Measurements from ENCODE around the gene MED9. TPM values are rescaled to one million over a fixed set of nuclear protein-coding genes. Genes with fewer than 3 reads are reported as not detected.

Gene MED9
- total RNA-seq, 1 donor from 2014 or later, result 13.8 TPM

GRCh38 chr17:17466511-17466910, 10.3 kb upstream of the MED9 start:
- Histone ChIP-seq H3K27me3 (peaks cover 9% of the 10 kb centered on the region), H3K4me1 (no peaks in the 10 kb centered on the region), H3K27ac (no peak overlapping the region), H3K4me3 (no peak overlapping the region), H3K9me3 (no peaks in the 10 kb centered on the region), H3K36me3 (no peaks in the 10 kb centered on the region)
- ATAC-seq (no peak), DNase-seq (no peak)
- intact Hi-C loops (cut with DNase I), result no loop called here
- no peak for TF ChIP-seq CTCF (IDR thresholded peaks at IDR 0.05)

- no peaks in the 10 kb centered on the region for H3K36me3 ChIP-seq
- H3K27me3 ChIP-seq, result peaks cover 9% of the 10 kb centered on the region
- intact Hi-C loops (cut with DNase I), result no loop called here
- H3K9me3 ChIP-seq, result no peaks in the 10 kb centered on the region
- no peaks in the 10 kb centered on the region for H3K4me1 ChIP-seq
- ATAC-seq (no peak), DNase-seq (no peak)
- no peak overlapping the region for H3K27ac ChIP-seq
- H3K4me3 ChIP-seq, result no peak overlapping the region
- no peak for TF ChIP-seq CTCF (IDR thresholded peaks at IDR 0.05)
These were observed 9.8 kb upstream of the MED9 start for GRCh38 chr17:17467016-17467415.

GRCh38 chr17:17467720-17468119, 9.1 kb upstream of the MED9 start:
- Histone ChIP-seq H3K27me3 (peaks cover 9% of the 10 kb centered on the region), H3K4me3 (no peak overlapping the region), H3K9me3 (no peaks in the 10 kb centered on the region), H3K27ac (no peak overlapping the region), H3K4me1 (no peaks in the 10 kb centered on the region), H3K36me3 (no peaks in the 10 kb centered on the region)
- no peak for DNase-seq
- no peak for TF ChIP-seq CTCF (IDR thresholded peaks at IDR 0.05)
- ATAC-seq, result no peak
- intact Hi-C loops (cut with DNase I), result no loop called here

- H3K4me1 ChIP-seq, result no peaks in the 10 kb centered on the region
- H3K27me3 ChIP-seq, result peaks cover 9% of the 10 kb centered on the region
- H3K9me3 ChIP-seq, result no peaks in the 10 kb centered on the region
- no peak overlapping the region for H3K27ac ChIP-seq
- H3K36me3 ChIP-seq, result no peaks in the 10 kb centered on the region
- intact Hi-C loops (cut with DNase I), result no loop called here
- TF ChIP-seq CTCF (IDR thresholded peaks at IDR 0.05), result no peak
- no peak overlapping the region for H3K4me3 ChIP-seq
- ATAC-seq, result no peak
- DNase-seq, result no peak
These were observed 8.4 kb upstream of the MED9 start for GRCh38 chr17:17468217-17469010.

GRCh38 chr17:17469358-17469757, 7.4 kb upstream of the MED9 start:
- no peak for ATAC-seq
- Histone ChIP-seq H3K36me3 (no peaks in the 10 kb centered on the region), H3K27me3 (peaks cover 9% of the 10 kb centered on the region), H3K27ac (no peak overlapping the region), H3K4me3 (no peak overlapping the region), H3K4me1 (no peaks in the 10 kb centered on the region), H3K9me3 (no peaks in the 10 kb centered on the region)
- no peak for DNase-seq
- no peak for TF ChIP-seq CTCF (IDR thresholded peaks at IDR 0.05)
- intact Hi-C loops (cut with DNase I), result no loop called here

Measured in upper lobe of right lung (tissue), 1 donor.